Fibroblast of mammary gland (primary cell): ENCODE measurements around the gene RNPEPL1.
"Not testable (repeated sequence)": the region's sequence is repeated elsewhere in the genome, so short reads cannot be mapped to it uniquely, and the experiment has no call there.

Source experiments
- DNase-seq: peaks from one replicate; pipeline ENCODE4 v3.0.0-alpha.2; 2010; ENCODE audit warnings: low read depth
- H3K4me3 ChIP-seq: 2 replicates; pipeline ENCODE4 v1.5.1; 2011; ENCODE audit warnings: low read depth, mild to moderate bottlenecking, low read length, moderate library complexity; ENCODE audit not compliant: control insufficient read depth
- CTCF ChIP-seq: conservative IDR thresholded peaks from 2 replicates; pipeline ENCODE4 v1.5.1; 2011; ENCODE audit warnings: low read depth, low read length, inconsistent platforms; ENCODE audit not compliant: control insufficient read depth, insufficient read depth

The RNPEPL1 gene

GRCh38 chr2:240605867-240606743 lies 37.8 kb downstream of the RNPEPL1 start:
- DNase-seq: no peak
- TF ChIP-seq CTCF: no peak
- H3K4me3 ChIP-seq: no peak overlapping the region

- H3K4me3 ChIP-seq: no peak overlapping the region
- no peak for TF ChIP-seq CTCF
- no peak for DNase-seq
Observed at GRCh38 chr2:240611601-240612210, 43.4 kb downstream of the RNPEPL1 start.

GRCh38 chr2:240613781-240614180 lies 45.5 kb downstream of the RNPEPL1 start:
- no peak for TF ChIP-seq CTCF
- H3K4me3 ChIP-seq: no peak overlapping the region

GRCh38 chr2:240614391-240614790 lies 46.1 kb downstream of the RNPEPL1 start:
- DNase-seq: no peak
- TF ChIP-seq CTCF: no peak

More at GRCh38 chr2:240613781-240614180, 45.5 kb downstream of the RNPEPL1 start:
- no peak for DNase-seq

GRCh38 chr2:240615396-240615795 lies 47.1 kb downstream of the RNPEPL1 start:
- no peak for TF ChIP-seq CTCF
- H3K4me3 ChIP-seq: no peak overlapping the region
- no peak for DNase-seq

More at GRCh38 chr2:240614391-240614790, 46.1 kb downstream of the RNPEPL1 start:
- H3K4me3 ChIP-seq: no peak overlapping the region

GRCh38 chr2:240615820-240616547 lies 47.7 kb downstream of the RNPEPL1 start:
- DNase-seq: no peak
- no peak overlapping the region for H3K4me3 ChIP-seq
- no peak for TF ChIP-seq CTCF

- not testable (repeated sequence) for H3K4me3 ChIP-seq, DNase-seq
Observed at GRCh38 chr2:240616860-240617666, 48.8 kb downstream of the RNPEPL1 start.
